MM.1S (cell line): ENCODE results near the gene ARHGEF10L.

ENCODE experiments used
- DNase-seq: peaks from one replicate; pipeline ENCODE4 v3.0.0-alpha.2; 2015
- H2AFZ ChIP-seq: fragments of 300-600 bp; sonication (generic); 2 replicates; pipeline ENCODE4 v1.6.0; 2016; ENCODE audit warnings: antibody characterized with exemption, low read length
- H3F3A ChIP-seq: fragments of 300-600 bp; sonication (generic); 2 replicates; pipeline ENCODE4 v1.6.1; 2016; ENCODE audit warnings: mild to moderate bottlenecking, antibody characterized with exemption, low read length, moderate library complexity, mixed read lengths; ENCODE audit not compliant: insufficient read depth
- H3K27ac ChIP-seq: fragments of 300-600 bp; sonication (generic); 2 replicates; pipeline ENCODE4 v1.5.1; 2016; ENCODE audit warnings: mild to moderate bottlenecking, low read length
- H3K27me3 ChIP-seq: fragments of 300-600 bp; sonication (generic); replicated peaks from 2 replicates; pipeline ENCODE4 v1.6.0; 2016; ENCODE audit warnings: low read length; ENCODE audit not compliant: insufficient read depth
- H3K36me3 ChIP-seq: fragments of 300-600 bp; sonication (generic); replicated peaks from 2 replicates; pipeline ENCODE4 v1.6.1; 2016; ENCODE audit warnings: mild to moderate bottlenecking, low read length, mixed read lengths; ENCODE audit not compliant: insufficient read depth
- H3K4me1 ChIP-seq: fragments of 300-600 bp; sonication (generic); 2 replicates; pipeline ENCODE4 v1.6.1; 2016; ENCODE audit warnings: low read length, mixed read lengths
- H3K4me2 ChIP-seq: fragments of 300-600 bp; sonication (generic); 2 replicates; pipeline ENCODE4 v1.6.0; 2016; ENCODE audit warnings: low read depth, low read length
- H3K4me3 ChIP-seq: fragments of 300-600 bp; sonication (generic); 2 replicates; pipeline ENCODE4 v1.5.1; 2016; ENCODE audit warnings: low read length, mixed read lengths
- H3K79me2 ChIP-seq: fragments of 300-600 bp; sonication (generic); 2 replicates; pipeline ENCODE4 v1.6.1; 2016; ENCODE audit warnings: mixed run types, low read length, mixed read lengths
- H3K9ac ChIP-seq: fragments of 300-600 bp; sonication (generic); 2 replicates; pipeline ENCODE4 v1.6.1; 2016; ENCODE audit warnings: low read length, mixed read lengths
- H3K9me2 ChIP-seq: fragments of 300-600 bp; sonication (generic); replicated peaks from 2 replicates; pipeline ENCODE4 v1.6.1; 2016; ENCODE audit warnings: mild to moderate bottlenecking, low read length, mixed read lengths; ENCODE audit not compliant: insufficient read depth
- H3K9me3 ChIP-seq: fragments of 300-600 bp; sonication (generic); replicated peaks from 2 replicates; pipeline ENCODE4 v1.6.1; 2016; ENCODE audit warnings: mild to moderate bottlenecking, low read length, mixed read lengths; ENCODE audit not compliant: insufficient read depth
- H4K20me1 ChIP-seq: fragments of 300-600 bp; sonication (generic); 2 replicates; pipeline ENCODE4 v1.6.1; 2016; ENCODE audit warnings: mild to moderate bottlenecking, low read length, moderate library complexity, mixed read lengths; ENCODE audit not compliant: insufficient read depth
- EZH2 ChIP-seq: fragments of 300-600 bp; sonication (generic); optimal IDR thresholded peaks from 2 replicates; pipeline ENCODE3; 2017; ENCODE audit warnings: low read depth, mild to moderate bottlenecking, antibody characterized with exemption, low read length, mixed read lengths
- EZH2phosphoT487 ChIP-seq: fragments of 300-600 bp; sonication (generic); IDR thresholded peaks from 2 replicates; pipeline ENCODE4 v1.6.1; 2018; ENCODE audit warnings: antibody characterized with exemption, low read length
- TF ChIP-seq, protein P1 (sequence below): fragments of 300-600 bp; sonication (generic); IDR thresholded peaks from 2 replicates; pipeline ENCODE4 v1.5.1; 2016; ENCODE audit warnings: antibody characterized with exemption, low read length, mixed read lengths

Gene ARHGEF10L

DNA sequence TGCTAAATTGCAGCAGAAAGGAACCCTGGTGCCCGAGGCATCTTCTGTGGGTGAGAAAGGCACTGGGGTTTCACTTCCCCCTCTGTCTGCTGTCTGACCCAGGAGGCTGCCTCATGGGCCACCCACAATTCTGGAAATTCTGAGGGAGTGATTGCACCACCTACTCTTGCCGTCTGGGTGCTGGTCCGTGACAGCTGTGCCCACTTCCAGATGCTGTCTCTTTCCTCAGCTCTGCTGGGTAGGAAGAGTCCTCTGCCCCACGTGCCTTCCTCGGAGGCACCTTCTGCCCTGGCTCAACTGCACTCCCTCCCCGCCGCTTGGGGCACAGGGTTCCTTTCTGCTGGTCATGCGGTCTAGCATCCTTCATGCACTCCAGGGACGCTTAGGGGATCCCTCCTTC is 96.3 kb downstream of the ARHGEF10L start:
- H3K27me3 ChIP-seq = peaks cover 79% of the 10 kb centered on the region
- H3K36me3 ChIP-seq = no peaks in the 10 kb centered on the region
- no peak for DNase-seq
- H3K4me3 ChIP-seq = no peak overlapping the region
- no peak overlapping the region for H2AFZ ChIP-seq
- H3K9ac ChIP-seq = no peak overlapping the region
- no peak overlapping the region for H3K27ac ChIP-seq
- TF ChIP-seq, protein P1, sequence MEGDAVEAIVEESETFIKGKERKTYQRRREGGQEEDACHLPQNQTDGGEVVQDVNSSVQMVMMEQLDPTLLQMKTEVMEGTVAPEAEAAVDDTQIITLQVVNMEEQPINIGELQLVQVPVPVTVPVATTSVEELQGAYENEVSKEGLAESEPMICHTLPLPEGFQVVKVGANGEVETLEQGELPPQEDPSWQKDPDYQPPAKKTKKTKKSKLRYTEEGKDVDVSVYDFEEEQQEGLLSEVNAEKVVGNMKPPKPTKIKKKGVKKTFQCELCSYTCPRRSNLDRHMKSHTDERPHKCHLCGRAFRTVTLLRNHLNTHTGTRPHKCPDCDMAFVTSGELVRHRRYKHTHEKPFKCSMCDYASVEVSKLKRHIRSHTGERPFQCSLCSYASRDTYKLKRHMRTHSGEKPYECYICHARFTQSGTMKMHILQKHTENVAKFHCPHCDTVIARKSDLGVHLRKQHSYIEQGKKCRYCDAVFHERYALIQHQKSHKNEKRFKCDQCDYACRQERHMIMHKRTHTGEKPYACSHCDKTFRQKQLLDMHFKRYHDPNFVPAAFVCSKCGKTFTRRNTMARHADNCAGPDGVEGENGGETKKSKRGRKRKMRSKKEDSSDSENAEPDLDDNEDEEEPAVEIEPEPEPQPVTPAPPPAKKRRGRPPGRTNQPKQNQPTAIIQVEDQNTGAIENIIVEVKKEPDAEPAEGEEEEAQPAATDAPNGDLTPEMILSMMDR = no peak
- TF ChIP-seq EZH2 = no peak
- TF ChIP-seq EZH2phosphoT487 = no peak
- no peaks in the 10 kb centered on the region for H3F3A ChIP-seq
- no peaks in the 10 kb centered on the region for H3K79me2 ChIP-seq
- H3K4me1 ChIP-seq = no peaks in the 10 kb centered on the region
- H3K9me2 ChIP-seq = no peaks in the 10 kb centered on the region
- no peaks in the 10 kb centered on the region for H3K9me3 ChIP-seq
- no peak overlapping the region for H3K4me2 ChIP-seq
- no peaks in the 10 kb centered on the region for H4K20me1 ChIP-seq

DNA sequence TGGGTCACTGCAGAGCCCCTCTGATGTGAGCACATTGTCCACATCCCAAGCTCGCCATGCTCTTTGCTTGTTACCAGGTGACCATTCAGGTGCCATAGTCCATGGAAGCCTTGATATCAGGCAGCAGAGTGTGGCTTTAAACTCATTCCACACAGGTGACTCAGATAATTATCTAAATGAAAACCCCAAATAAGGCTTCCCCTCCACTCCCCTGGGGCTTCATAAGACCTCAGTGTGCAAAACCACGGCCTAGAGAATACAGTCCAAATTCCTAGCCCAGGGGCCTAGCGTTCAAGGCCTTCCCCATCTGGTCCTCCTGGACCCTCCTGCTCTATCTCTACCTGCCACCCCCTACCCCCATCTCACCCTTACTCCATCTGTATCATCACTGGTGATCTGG is 97.1 kb downstream of the ARHGEF10L start:
- DNase-seq = no peak
- no peaks in the 10 kb centered on the region for H3K9me3 ChIP-seq
- H3K4me2 ChIP-seq = no peak overlapping the region
- H3F3A ChIP-seq = no peaks in the 10 kb centered on the region
- H3K9ac ChIP-seq = no peak overlapping the region
- H4K20me1 ChIP-seq = no peaks in the 10 kb centered on the region
- TF ChIP-seq EZH2phosphoT487 (no peak), EZH2 (no peak)
- TF ChIP-seq, protein P1 = no peak
- no peaks in the 10 kb centered on the region for H3K9me2 ChIP-seq
- no peak overlapping the region for H3K27ac ChIP-seq
- no peaks in the 10 kb centered on the region for H3K36me3 ChIP-seq
- H3K79me2 ChIP-seq = no peaks in the 10 kb centered on the region
- no peak overlapping the region for H3K4me3 ChIP-seq
- H2AFZ ChIP-seq = no peak overlapping the region
- H3K27me3 ChIP-seq = peaks cover 76% of the 10 kb centered on the region
- no peaks in the 10 kb centered on the region for H3K4me1 ChIP-seq

GRCh38 chr1:17637055-17637454 is 97.6 kb downstream of the ARHGEF10L start:
- Histone ChIP-seq H3K9me3 (no peaks in the 10 kb centered on the region), H3K4me1 (no peaks in the 10 kb centered on the region), H3K9ac (no peak overlapping the region), H3K9me2 (no peaks in the 10 kb centered on the region), H3K36me3 (no peaks in the 10 kb centered on the region), H3K27me3 (peaks cover 76% of the 10 kb centered on the region), H3K79me2 (no peaks in the 10 kb centered on the region), H2AFZ (no peak overlapping the region), H3K27ac (no peak overlapping the region), H3K4me2 (no peak overlapping the region), H3K4me3 (no peak overlapping the region), H4K20me1 (no peaks in the 10 kb centered on the region), H3F3A (no peaks in the 10 kb centered on the region)
- no peak for DNase-seq
- TF ChIP-seq, protein P1 = no peak
- TF ChIP-seq EZH2phosphoT487 (no peak), EZH2 (no peak)
